Type B pancreatic cell (in vitro differentiated cells): ENCODE data around the gene PRELID2. TPM values are rescaled to one million over a fixed set of nuclear protein-coding genes. Genes with fewer than 3 reads are reported as not detected.

Source experiments
- DNase-seq: peaks from one replicate; pipeline ENCODE4 v3.0.0; 2021; ENCODE audit warnings: mixed read lengths; ENCODE audit not compliant: unreplicated experiment; ENCODE audit errors: extremely low spot score
- H3K27ac Mint-ChIP-seq: 2 replicates; pipeline ENCODE4 v1.8.0; 2021; ENCODE audit warnings: mild to moderate bottlenecking, mixed read lengths
- H3K27me3 Mint-ChIP-seq: 2 replicates; pipeline ENCODE4 v1.8.0; 2021; ENCODE audit warnings: mixed read lengths
- H3K36me3 Mint-ChIP-seq: 2 replicates; pipeline ENCODE4 v1.8.0; 2021; ENCODE audit warnings: mixed read lengths
- H3K4me1 Mint-ChIP-seq: one replicate; pipeline ENCODE4 v1.8.0; 2021; ENCODE audit warnings: mixed read lengths; ENCODE audit not compliant: unreplicated experiment
- H3K4me3 Mint-ChIP-seq: 2 replicates; pipeline ENCODE4 v1.8.0; 2021; ENCODE audit warnings: mild to moderate bottlenecking, mixed read lengths
- H3K9me3 Mint-ChIP-seq: 2 replicates; pipeline ENCODE4 v1.8.0; 2021; ENCODE audit warnings: mixed read lengths
- CTCF ChIP-seq: fragments of 200-600 bp; sonication (generic); conservative IDR thresholded peaks from 2 replicates; pipeline ENCODE4 v1.5.0; 2021; ENCODE audit warnings: antibody characterized with exemption, mild to moderate bottlenecking
- total RNA-seq: library from RNA; stranded (reverse); gene quantifications from 2 replicates; pipeline ENCODE4 v1.2.1, GENCODE V29; 2021; ENCODE audit warnings: low replicate concordance

Gene PRELID2
- total RNA-seq, 1 donor from 2014 or later: 19.6 TPM

- DNase-seq: no peak
- no peak for TF ChIP-seq CTCF
- no peaks in the 10 kb centered on the region for H3K9me3 Mint-ChIP-seq
- no peak overlapping the region for H3K4me3 Mint-ChIP-seq
- peaks cover 9% of the 10 kb centered on the region for H3K36me3 Mint-ChIP-seq
- no peaks in the 10 kb centered on the region for H3K27me3 Mint-ChIP-seq
- no peak overlapping the region for H3K27ac Mint-ChIP-seq
- H3K4me1 Mint-ChIP-seq: no peaks in the 10 kb centered on the region
Measured at GRCh38 chr5:145793574-145793973, 41.6 kb downstream of the PRELID2 start.

GRCh38 chr5:145792840-145793239, 42.3 kb downstream of the PRELID2 start:
- Mint-ChIP-seq H3K4me1 (no peaks in the 10 kb centered on the region), H3K27me3 (no peaks in the 10 kb centered on the region), H3K9me3 (no peaks in the 10 kb centered on the region), H3K36me3 (peaks cover 6% of the 10 kb centered on the region), H3K4me3 (no peak overlapping the region), H3K27ac (no peak overlapping the region)
- no peak for TF ChIP-seq CTCF
- DNase-seq: no peak

- Mint-ChIP-seq H3K27me3 (no peaks in the 10 kb centered on the region), H3K36me3 (peaks cover 7% of the 10 kb centered on the region), H3K9me3 (no peaks in the 10 kb centered on the region), H3K27ac (no peak overlapping the region), H3K4me3 (no peak overlapping the region), H3K4me1 (no peaks in the 10 kb centered on the region)
- DNase-seq: no peak
- no peak for TF ChIP-seq CTCF
Measured at GRCh38 chr5:145791866-145792265, 43.3 kb downstream of the PRELID2 start.

- H3K4me1 Mint-ChIP-seq: no peaks in the 10 kb centered on the region
- no peak for TF ChIP-seq CTCF
- DNase-seq: no peak
- H3K27me3 Mint-ChIP-seq: no peaks in the 10 kb centered on the region
- H3K27ac Mint-ChIP-seq: no peak overlapping the region
- H3K9me3 Mint-ChIP-seq: no peaks in the 10 kb centered on the region
- H3K4me3 Mint-ChIP-seq: no peak overlapping the region
- peaks cover 8% of the 10 kb centered on the region for H3K36me3 Mint-ChIP-seq
Measured at GRCh38 chr5:145787996-145788395, 47.1 kb downstream of the PRELID2 start.

- Mint-ChIP-seq H3K36me3 (peaks cover 8% of the 10 kb centered on the region), H3K27ac (no peak overlapping the region), H3K9me3 (no peaks in the 10 kb centered on the region), H3K27me3 (no peaks in the 10 kb centered on the region), H3K4me3 (no peak overlapping the region), H3K4me1 (no peaks in the 10 kb centered on the region)
- DNase-seq: no peak
- no peak for TF ChIP-seq CTCF
Measured at GRCh38 chr5:145787507-145787906, 47.6 kb downstream of the PRELID2 start.

- no peaks in the 10 kb centered on the region for H3K4me1 Mint-ChIP-seq
- no peak overlapping the region for H3K4me3 Mint-ChIP-seq
- no peak for DNase-seq
- H3K27me3 Mint-ChIP-seq: no peaks in the 10 kb centered on the region
- no peak overlapping the region for H3K27ac Mint-ChIP-seq
- no peak for TF ChIP-seq CTCF
- no peaks in the 10 kb centered on the region for H3K9me3 Mint-ChIP-seq
- peaks cover 10% of the 10 kb centered on the region for H3K36me3 Mint-ChIP-seq
Measured at GRCh38 chr5:145787001-145787400, 48.1 kb downstream of the PRELID2 start.
